ENCODE results near the gene UFD1. TPM values are rescaled to one million over a fixed set of nuclear protein-coding genes. Genes with fewer than 3 reads are reported as not detected.

UFD1 gene
- total and polyA plus RNA-seq, 9 of the 15 experiments (the other 6 are each of a cell fraction or from before 2014, with no cell fraction given) = 238 to 645 (median 363) TPM

- TF ChIP-seq OTX1 (CRISPR knock-in tag; IDR thresholded peaks at IDR 0.05) (no peak), DLX4 (CRISPR knock-in tag; IDR thresholded peaks at IDR 0.05) (no peak), CXXC5 (CRISPR knock-in tag; IDR thresholded peaks at IDR 0.05) (0 out of 2 replicates have a peak, but pooled peaks have one; percentile 17), CBX3 (IDR thresholded peaks at IDR 0.05; ENCODE audit: borderline replicate concordance in 1 of 2, low read length in 2 of 2) (peak in 1 of 2 experiments; percentile 7; a peak in 1 of 3 replicates), IRF2 (CRISPR knock-in tag; IDR thresholded peaks at IDR 0.05) (no peak), PML (IDR thresholded peaks at IDR 0.05; ENCODE audit: low read length) (0 out of 2 replicates have a peak, but pooled peaks have one; percentile 22), BDP1 (IDR thresholded peaks at IDR 0.05; ENCODE audit: insufficient read depth, insufficient read length) (no peak), TAF15 (IDR thresholded peaks at IDR 0.05; ENCODE audit: low read depth, low read length) (no peak), ERF (CRISPR knock-in tag; IDR thresholded peaks at IDR 0.05) (no peak), CHCHD3 (CRISPR knock-in tag; IDR thresholded peaks at IDR 0.05) (peak; percentile 52; the same call in 1 of the 2 replicates), HNRNPH1 (optimal IDR thresholded peaks at IDR 0.05; ENCODE audit: low read depth, low read length) (no peak), STAT5A (IDR thresholded peaks at IDR 0.05; ENCODE audit: borderline replicate concordance, low read length) (0 out of 2 replicates have a peak, but pooled peaks have one; percentile 15), CEBPB (tag; IDR thresholded peaks at IDR 0.05) (no peak), NBN (IDR thresholded peaks at IDR 0.05; ENCODE audit: low read depth) (no peak), ZNF57 (CRISPR knock-in tag; IDR thresholded peaks at IDR 0.05) (no peak), BACH1 (tag; IDR thresholded peaks at IDR 0.05) (no peak)
- TF ChIP-seq, protein P1, sequence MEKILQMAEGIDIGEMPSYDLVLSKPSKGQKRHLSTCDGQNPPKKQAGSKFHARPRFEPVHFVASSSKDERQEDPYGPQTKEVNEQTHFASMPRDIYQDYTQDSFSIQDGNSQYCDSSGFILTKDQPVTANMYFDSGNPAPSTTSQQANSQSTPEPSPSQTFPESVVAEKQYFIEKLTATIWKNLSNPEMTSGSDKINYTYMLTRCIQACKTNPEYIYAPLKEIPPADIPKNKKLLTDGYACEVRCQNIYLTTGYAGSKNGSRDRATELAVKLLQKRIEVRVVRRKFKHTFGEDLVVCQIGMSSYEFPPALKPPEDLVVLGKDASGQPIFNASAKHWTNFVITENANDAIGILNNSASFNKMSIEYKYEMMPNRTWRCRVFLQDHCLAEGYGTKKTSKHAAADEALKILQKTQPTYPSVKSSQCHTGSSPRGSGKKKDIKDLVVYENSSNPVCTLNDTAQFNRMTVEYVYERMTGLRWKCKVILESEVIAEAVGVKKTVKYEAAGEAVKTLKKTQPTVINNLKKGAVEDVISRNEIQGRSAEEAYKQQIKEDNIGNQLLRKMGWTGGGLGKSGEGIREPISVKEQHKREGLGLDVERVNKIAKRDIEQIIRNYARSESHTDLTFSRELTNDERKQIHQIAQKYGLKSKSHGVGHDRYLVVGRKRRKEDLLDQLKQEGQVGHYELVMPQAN (IDR thresholded peaks at IDR 0.05; ENCODE audit: borderline replicate concordance) = no peak
- TF ChIP-seq, protein P2, sequence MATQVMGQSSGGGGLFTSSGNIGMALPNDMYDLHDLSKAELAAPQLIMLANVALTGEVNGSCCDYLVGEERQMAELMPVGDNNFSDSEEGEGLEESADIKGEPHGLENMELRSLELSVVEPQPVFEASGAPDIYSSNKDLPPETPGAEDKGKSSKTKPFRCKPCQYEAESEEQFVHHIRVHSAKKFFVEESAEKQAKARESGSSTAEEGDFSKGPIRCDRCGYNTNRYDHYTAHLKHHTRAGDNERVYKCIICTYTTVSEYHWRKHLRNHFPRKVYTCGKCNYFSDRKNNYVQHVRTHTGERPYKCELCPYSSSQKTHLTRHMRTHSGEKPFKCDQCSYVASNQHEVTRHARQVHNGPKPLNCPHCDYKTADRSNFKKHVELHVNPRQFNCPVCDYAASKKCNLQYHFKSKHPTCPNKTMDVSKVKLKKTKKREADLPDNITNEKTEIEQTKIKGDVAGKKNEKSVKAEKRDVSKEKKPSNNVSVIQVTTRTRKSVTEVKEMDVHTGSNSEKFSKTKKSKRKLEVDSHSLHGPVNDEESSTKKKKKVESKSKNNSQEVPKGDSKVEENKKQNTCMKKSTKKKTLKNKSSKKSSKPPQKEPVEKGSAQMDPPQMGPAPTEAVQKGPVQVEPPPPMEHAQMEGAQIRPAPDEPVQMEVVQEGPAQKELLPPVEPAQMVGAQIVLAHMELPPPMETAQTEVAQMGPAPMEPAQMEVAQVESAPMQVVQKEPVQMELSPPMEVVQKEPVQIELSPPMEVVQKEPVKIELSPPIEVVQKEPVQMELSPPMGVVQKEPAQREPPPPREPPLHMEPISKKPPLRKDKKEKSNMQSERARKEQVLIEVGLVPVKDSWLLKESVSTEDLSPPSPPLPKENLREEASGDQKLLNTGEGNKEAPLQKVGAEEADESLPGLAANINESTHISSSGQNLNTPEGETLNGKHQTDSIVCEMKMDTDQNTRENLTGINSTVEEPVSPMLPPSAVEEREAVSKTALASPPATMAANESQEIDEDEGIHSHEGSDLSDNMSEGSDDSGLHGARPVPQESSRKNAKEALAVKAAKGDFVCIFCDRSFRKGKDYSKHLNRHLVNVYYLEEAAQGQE (IDR thresholded peaks at IDR 0.05; ENCODE audit: borderline replicate concordance) = no peak
- TF ChIP-seq, protein P2 (CRISPR knock-in tag; IDR thresholded peaks at IDR 0.05; ENCODE audit: low read depth) = no peak
These were observed 56.3 kb downstream of the UFD1 start (continued) for GRCh38 chr22:19422440-19423301.
